Epithelial cell of prostate (primary cell): ENCODE measurements around the gene URB1.
"Not testable (repeated sequence)": the region's sequence is repeated elsewhere in the genome, so short reads cannot be mapped to it uniquely, and the experiment has no call there.

ENCODE experiments used
- DNase-seq: peaks from one replicate; pipeline ENCODE4 v3.0.0-alpha.2; 2011; ENCODE audit warnings: low read depth, low spot score
- H3K27ac ChIP-seq: fragments of 450-650 bp; 2 replicates; pipeline ENCODE4 v1.5.1; 2017; ENCODE audit warnings: mild to moderate bottlenecking

URB1 gene

GRCh38 chr21:32412162-32413014, 19.6 kb upstream of the URB1 start, which contains the start of gene EVA1C:
Gene EVA1C, plus strand, starts transcription at chr21:32412706. Its CDS starts 148 bp downstream, at chr21:32412854.
- DNase-seq: no peak
- peak within 1 kb of the TSS; percentile 78 for H3K27ac ChIP-seq

DNA sequence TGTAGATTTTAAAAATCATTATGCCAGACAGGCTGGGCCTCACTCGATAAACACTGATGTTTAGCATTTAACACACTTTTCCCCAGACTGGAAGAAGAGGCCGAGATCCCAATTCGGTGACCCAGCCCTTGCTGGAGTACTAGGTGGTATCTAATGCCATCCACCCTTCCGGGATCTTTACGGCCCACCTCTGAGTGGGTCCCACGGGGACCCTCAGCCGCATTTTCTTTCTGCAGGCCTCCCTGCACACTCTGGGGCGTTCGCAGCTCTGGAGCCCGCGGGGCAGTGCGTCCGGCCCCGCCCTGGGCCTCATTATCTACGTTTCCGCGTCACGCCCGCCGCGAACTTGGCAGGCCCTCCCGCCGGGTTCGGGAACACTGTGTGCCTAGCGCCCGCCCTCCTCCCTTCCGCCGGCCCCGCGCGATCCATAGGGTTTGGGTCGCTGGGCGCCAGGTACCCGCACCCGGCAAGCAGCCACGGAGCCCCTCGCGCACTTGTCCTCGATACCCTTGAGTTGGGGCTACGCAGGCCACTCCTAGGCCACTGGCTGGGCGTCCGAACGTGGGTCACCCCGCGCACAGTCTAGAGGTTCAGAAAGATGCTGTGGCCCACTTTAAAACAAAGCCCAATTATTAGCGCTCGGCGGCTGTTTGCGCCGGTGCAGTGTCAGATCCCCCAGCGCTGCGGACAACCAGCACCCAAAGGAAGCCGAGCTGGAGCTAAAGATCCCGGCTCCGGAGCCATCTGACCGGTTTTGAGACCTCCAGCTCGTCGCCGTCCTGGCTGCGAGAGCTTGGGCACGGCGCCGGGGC, 18.7 kb upstream of the URB1 start:
- peak overlapping the region; percentile 78 for H3K27ac ChIP-seq
- no peak for DNase-seq

DNA sequence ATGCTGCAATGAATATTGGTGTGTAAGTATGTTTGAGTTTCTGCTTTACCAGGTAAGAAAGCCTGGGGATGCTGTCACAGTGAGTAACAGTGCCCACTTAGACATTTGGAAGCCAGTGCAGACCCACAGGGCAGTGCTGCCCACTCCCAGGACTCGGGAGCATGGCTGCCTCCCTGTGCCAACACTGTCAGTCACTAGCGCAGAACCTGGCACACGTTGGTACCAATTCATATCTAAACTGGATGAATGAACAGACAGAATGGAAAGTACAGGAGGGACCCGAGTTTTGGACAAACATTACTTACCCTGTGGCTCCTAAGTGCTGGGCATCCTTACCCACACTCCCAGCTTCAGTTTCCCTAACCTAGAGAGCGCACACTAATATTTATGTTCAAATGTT, 18.1 kb upstream of the URB1 start:
- no peak for DNase-seq
- H3K27ac ChIP-seq: peak overlapping the region; percentile 78

GRCh38 chr21:32410291-32410690, 17.5 kb upstream of the URB1 start:
- no peak for DNase-seq
- H3K27ac ChIP-seq: no peak overlapping the region

DNA sequence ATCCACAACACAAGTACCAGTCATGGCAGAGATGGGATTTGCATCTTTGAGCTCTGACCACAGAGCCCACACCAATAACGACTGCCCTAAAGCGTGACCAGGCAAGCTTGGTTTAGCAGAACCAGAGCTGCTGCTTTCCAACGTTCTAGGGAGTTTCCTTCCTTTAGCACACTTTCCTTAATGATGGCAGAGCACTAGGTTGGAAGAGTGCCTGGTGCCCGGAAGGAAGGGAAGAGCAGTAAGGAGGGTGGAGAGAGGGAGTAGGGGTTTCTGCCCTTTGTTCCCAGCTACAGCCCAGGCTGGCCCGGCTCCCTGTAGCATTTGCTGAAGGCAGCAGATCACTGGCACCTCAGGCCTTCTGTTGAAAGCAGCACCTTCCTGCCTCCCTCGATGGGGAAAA, 13.6 kb upstream of the URB1 start:
- DNase-seq: no peak

GRCh38 chr21:32403201-32403777, 10.5 kb upstream of the URB1 start:
- DNase-seq: no peak
- no peak overlapping the region for H3K27ac ChIP-seq

More for the DNA sequence above, 13.6 kb upstream of the URB1 start:
- no peak overlapping the region for H3K27ac ChIP-seq

DNA sequence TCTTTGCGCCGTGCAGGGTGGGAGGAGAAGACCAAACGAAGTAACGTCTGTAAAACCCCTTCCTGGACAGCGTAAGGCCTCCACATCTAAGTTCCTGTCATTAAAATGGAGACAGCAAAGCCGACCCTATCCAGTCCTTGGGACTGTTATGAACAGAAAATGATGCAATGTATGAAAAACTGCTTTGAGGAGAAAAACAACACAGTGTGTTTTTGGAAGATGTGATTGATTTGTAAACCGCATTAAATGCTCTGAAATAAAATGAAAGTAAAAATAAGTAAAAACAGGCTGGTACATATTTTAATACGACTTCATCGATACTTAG, 827 bp upstream of the URB1 start:
- no peak for DNase-seq
- H3K27ac ChIP-seq: peak overlapping the region; percentile 83

GRCh38 chr21:32392299-32392879, 423 bp downstream of the URB1 start:
- H3K27ac ChIP-seq: peak overlapping the region; percentile 83
- DNase-seq: no peak

DNA sequence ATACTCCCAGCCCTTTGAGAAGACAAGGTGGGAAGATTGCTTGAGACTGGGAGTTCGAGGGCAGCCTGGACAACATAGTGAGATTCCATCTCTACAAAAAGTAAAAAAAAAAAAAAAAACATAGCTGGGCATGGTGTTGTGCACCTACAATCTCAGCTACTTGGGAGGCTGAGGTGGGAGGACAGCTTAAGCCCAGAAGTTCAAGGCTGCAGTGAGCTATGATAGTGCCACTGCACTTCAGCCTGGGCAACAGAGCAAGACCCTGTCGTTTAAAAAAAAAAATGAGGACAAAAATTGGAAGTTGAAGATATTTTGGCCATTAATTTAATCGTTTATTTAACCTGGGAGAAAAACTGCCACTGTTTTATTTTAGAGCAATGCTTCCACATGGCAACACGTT, 1.1 kb downstream of the URB1 start:
- H3K27ac ChIP-seq: peak overlapping the region; percentile 83
- DNase-seq: no peak

- not testable (repeated sequence) for H3K27ac ChIP-seq, DNase-seq
Measured at GRCh38 chr21:32390537-32391224, 2.1 kb downstream of the URB1 start.

DNA sequence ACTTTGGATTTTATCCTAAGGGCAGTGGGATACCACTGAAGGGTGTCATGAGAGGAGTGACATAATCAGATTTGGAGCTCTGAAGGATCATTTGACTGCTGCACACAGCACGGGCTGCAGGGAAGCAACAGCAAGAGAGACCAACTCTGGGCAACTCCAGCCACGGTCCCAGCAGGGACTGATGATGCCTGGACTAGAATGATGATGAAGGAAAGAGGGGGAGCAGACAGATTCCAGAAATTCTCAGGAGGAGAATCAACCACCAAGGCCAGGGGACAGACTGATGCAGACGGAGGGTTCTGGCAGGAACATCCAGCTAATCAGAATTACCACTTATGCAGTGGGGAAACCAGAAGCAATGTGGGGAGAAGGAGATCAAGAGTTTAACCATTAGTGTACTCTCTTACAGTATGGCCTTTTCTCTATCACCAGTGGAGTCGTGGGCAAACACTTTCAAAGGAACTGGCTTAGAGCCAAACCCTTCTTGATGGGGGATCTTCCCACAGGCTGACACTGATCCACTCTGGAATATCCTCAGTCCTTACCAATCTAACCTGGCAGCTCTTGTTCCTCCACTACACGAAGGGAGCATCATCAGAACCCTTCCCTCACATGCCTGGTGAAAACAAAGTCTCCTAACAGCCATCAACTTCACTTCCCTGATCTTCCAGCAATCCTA, 3.3 kb downstream of the URB1 start:
- DNase-seq: no peak
- no peak overlapping the region for H3K27ac ChIP-seq

- H3K27ac ChIP-seq: peak overlapping the region; percentile 93
- DNase-seq: no peak
Measured at GRCh38 chr21:32388306-32388705, 4.5 kb downstream of the URB1 start.

DNA sequence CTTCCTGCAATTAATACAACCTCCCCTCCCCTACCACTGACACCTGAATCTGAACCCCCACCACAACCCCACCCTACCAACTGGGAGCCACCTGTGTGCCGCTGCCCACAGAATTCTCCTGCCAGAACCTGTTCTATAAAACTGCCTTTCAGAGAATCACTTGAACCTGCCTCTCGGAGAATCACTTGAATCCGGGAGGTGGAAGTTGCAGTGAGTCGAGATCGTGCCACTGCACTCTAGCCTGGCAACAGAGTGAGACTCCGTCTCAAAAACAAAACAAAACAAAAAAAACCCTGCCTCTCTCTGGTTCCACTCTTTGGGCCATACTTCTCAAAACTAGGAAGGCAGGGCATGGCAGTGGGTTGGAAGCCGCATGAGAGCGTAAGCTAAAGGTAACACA, 5.7 kb downstream of the URB1 start:
- H3K27ac ChIP-seq: peak overlapping the region; percentile 93
- no peak for DNase-seq

DNA sequence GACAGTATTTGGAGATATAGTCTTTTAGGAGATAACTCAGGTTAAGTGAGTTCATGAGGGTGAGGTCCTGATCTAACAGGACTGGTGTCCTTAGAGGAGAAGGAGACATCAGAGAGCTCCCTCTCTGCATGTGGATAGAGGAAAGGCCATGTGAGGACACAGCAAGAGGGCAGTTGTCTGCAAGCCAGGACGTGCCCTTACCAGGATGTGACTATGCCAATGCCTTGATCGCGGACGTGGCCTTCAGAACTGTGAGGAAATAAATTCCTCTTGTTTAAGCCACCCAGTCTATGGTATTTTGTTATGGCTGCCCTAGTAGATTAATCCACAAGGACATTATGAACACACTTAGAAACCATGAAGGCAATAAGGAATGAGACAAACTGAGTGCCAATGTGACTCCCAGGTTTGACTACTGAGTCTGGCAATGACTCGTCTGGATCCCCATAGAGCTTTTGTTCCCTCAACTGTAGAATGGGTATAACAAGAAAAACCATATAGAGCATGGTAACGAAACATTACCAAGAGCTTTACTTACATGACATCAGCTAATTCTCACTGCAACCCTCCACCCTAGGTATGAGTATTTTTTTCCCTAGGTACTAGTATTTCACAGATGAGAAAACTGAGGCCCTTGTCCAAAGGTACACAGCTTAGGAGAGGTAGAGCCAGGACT, 6.5 kb downstream of the URB1 start:
- DNase-seq: peak; percentile 87
- peak overlapping the region; percentile 93 for H3K27ac ChIP-seq

- H3K27ac ChIP-seq: peak overlapping the region; percentile 77
- no peak for DNase-seq
Measured at GRCh38 chr21:32383812-32384211, 9.0 kb downstream of the URB1 start.

GRCh38 chr21:32382108-32382644, 10.6 kb downstream of the URB1 start:
- no peak for DNase-seq
- peak overlapping the region; percentile 77 for H3K27ac ChIP-seq

GRCh38 chr21:32381571-32381970, 11.2 kb downstream of the URB1 start:
- DNase-seq: no peak

DNA sequence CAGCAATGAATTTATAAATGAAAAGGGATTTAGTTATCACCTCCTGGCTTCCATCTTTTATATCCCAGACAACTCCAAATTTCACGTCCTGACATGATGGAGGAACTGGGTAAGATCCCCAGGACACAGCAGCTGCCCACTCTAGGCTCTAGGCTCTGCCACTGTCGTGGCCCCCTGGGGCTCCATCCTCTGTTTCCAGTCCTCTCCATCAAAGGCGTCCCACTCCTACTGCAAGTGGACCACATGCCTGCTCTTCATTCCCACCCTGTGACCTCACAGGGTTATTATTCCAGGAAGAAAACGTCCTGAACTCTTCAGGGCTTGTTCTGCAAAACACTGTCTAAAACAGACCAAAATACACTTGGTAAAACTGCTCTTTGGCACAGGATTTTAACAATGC, 11.9 kb downstream of the URB1 start:
- no peak for DNase-seq
- peak overlapping the region; percentile 77 for H3K27ac ChIP-seq

More at GRCh38 chr21:32381571-32381970, 11.2 kb downstream of the URB1 start:
- H3K27ac ChIP-seq: peak overlapping the region; percentile 77

- DNase-seq: no peak
- H3K27ac ChIP-seq: no peak overlapping the region
Measured at GRCh38 chr21:32378956-32379355, 13.9 kb downstream of the URB1 start.
